Kidney (tissue), 14 donors: Measurements from ENCODE around the gene PDE12. TPM values are rescaled to one million over a fixed set of nuclear protein-coding genes. Genes with fewer than 3 reads are reported as not detected.

Source experiments
- DNase-seq, 5 donors: peaks; one replicate each; pipeline ENCODE4 v3.0.0-alpha.2; 2013 to 2020
- FAIRE-seq: peaks from 2 replicates; lab custom pipeline; 2012; peaks lifted over from hg19 to GRCh38; lab: Jason Lieb, UNC
- H3K27ac ChIP-seq, 2 donors: one replicate each; pipeline ENCODE4 v1.7.0; 2013; ENCODE audit warnings: low read depth in 2 of 2, low read length in 2 of 2, inconsistent platforms in 1 of 2
- H3K27me3 ChIP-seq: one replicate; pipeline ENCODE4 v1.7.1; 2013; ENCODE audit warnings: low read length, inconsistent platforms; ENCODE audit not compliant: control insufficient read depth, insufficient read depth
- H3K36me3 ChIP-seq, 3 donors: one replicate each; pipeline versions ENCODE4 v1.7.0 to v1.7.1; 2013; ENCODE audit warnings: low read length in 3 of 3, control low read depth in 1 of 3, inconsistent platforms in 1 of 3; ENCODE audit not compliant: insufficient read depth in 3 of 3, control insufficient read depth in 2 of 3
- H3K4me1 ChIP-seq, 3 donors: one replicate each; pipeline versions ENCODE4 v1.7.0 to v1.7.1; 2013; ENCODE audit warnings: low read length in 3 of 3, inconsistent platforms in 1 of 3, low read depth in 1 of 3; ENCODE audit not compliant: control insufficient read depth in 2 of 3, insufficient read depth in 2 of 3
- H3K4me3 ChIP-seq, 3 donors: one replicate each; pipeline versions ENCODE4 v1.7.0 to v1.8.1; 2013; ENCODE audit warnings: low read length in 3 of 3, control low read depth in 1 of 3, inconsistent platforms in 1 of 3
- H3K9ac ChIP-seq, 3 donors: one replicate each; pipeline versions ENCODE4 v1.7.0 to v1.7.1; 2013; ENCODE audit warnings: low read length in 3 of 3, control low read depth in 1 of 3, inconsistent platforms in 1 of 3
- H3K9me3 ChIP-seq, 3 donors: one replicate each; pipeline versions ENCODE4 v1.7.0 to v1.7.1; 2013; ENCODE audit warnings: low read length in 3 of 3, control low read depth in 1 of 3, inconsistent platforms in 1 of 3; ENCODE audit not compliant: control insufficient read depth in 2 of 3, insufficient read depth in 1 of 3
- CTCF ChIP-seq: IDR thresholded peaks from 3 replicates; pipeline ENCODE4 v1.5.1; 2012; ENCODE audit warnings: mild to moderate bottlenecking, moderate library complexity, borderline replicate concordance; ENCODE audit not compliant: insufficient read depth; ENCODE audit errors: extremely low read depth
- intact Hi-C: fragments of 100-400 bp; cut with DNase I; formaldehyde crosslinking; loops from one replicate; pipeline ENCODE4 v1.11.1; 2022
- polyA plus RNA-seq: library from polyadenylated mRNA; stranded (reverse); fragments of 350-450 nt; fragmentation: Illumina TruSeq; extraction: RNeasy Lipid Tissue Mini Kit (QIAGEN cat#74804); gene quantifications from one replicate; pipeline ENCODE4 v1.2.3, GENCODE V29; 2014; ENCODE audit warnings: low read depth, low replicate concordance; ENCODE audit not compliant: insufficient read depth
- total RNA-seq: library from RNA; stranded (reverse); fragmentation: NEBNext Ultra II Directional; extraction: Animal tissue kit (Norgen Biotek cat#: 25700); gene quantifications from one replicate; pipeline ENCODE4 v1.2.1, GENCODE V29; 2021
- donor health status: control.
- donor health status: control.
- donor health status: control.
- donor health status: control.
- donor health status: control.
- donor health status: DM: yes; HTN: yes; CAD: no.
- donor health status: Normal renal cell carcinoma (clear cell type).

Gene PDE12
- total and polyA plus RNA-seq, 2 donors from 2014 or later, result 6.1 to 21.1 TPM

GRCh38 chr3:57575966-57576626, 20.0 kb downstream of the PDE12 start:
- FAIRE-seq (no peak), DNase-seq (no peak)
- H3K27ac ChIP-seq, result no peak overlapping the region
- H3K9ac ChIP-seq, result no peak overlapping the region
- H3K27me3 ChIP-seq, result no peaks in the 10 kb centered on the region
- no peak for TF ChIP-seq CTCF
- peaks cover 6 to 34% (median 7%) of the 10 kb centered on the region in 3 donors for H3K36me3 ChIP-seq
- intact Hi-C loops, result no loop called here
- H3K4me1 ChIP-seq, result peaks cover 0 to 4% (median 2%) of the 10 kb centered on the region in 3 donors
- no peaks in the 10 kb centered on the region for H3K9me3 ChIP-seq
- no peak overlapping the region for H3K4me3 ChIP-seq

- H3K9me3 ChIP-seq, result no peaks in the 10 kb centered on the region
- DNase-seq (peak in 3 of 5 donors; percentile 61 to 80 (median 74)), FAIRE-seq (no peak)
- peaks cover 0 to 4% (median 2%) of the 10 kb centered on the region in 3 donors for H3K4me1 ChIP-seq
- H3K4me3 ChIP-seq, result no peak overlapping the region
- no peak overlapping the region for H3K9ac ChIP-seq
- peaks cover 3 to 25% (median 7%) of the 10 kb centered on the region in 3 donors for H3K36me3 ChIP-seq
- no peak for TF ChIP-seq CTCF
- H3K27me3 ChIP-seq, result no peaks in the 10 kb centered on the region
- no peak overlapping the region for H3K27ac ChIP-seq
- intact Hi-C loops, result no loop called here
Measured at GRCh38 chr3:57577801-57578200, 21.7 kb downstream of the PDE12 start.

GRCh38 chr3:57582474-57583168, 26.5 kb downstream of the PDE12 start:
- H3K27ac ChIP-seq, result no peak overlapping the region

More at GRCh38 chr3:57582474-57583168, 26.5 kb downstream of the PDE12 start:
- Histone ChIP-seq H3K36me3 (peaks cover 0 to 4% (median 0%) of the 10 kb centered on the region in 3 donors), H3K27me3 (no peaks in the 10 kb centered on the region), H3K4me1 (peaks cover 0 to 3% (median 0%) of the 10 kb centered on the region in 3 donors), H3K4me3 (no peak overlapping the region), H3K9me3 (no peaks in the 10 kb centered on the region), H3K9ac (no peak overlapping the region)
- peak in 3 of 5 donors; percentile 23 to 28 (median 27) for DNase-seq
- intact Hi-C loops, result no loop called here
- no peak for FAIRE-seq
- no peak for TF ChIP-seq CTCF
